ENCODE results near the gene MARS1. TPM values are rescaled to one million over a fixed set of nuclear protein-coding genes. Genes with fewer than 3 reads are reported as not detected.

Gene MARS1
- total and polyA plus RNA-seq, 2 donors from 2014 or later = 62.8 to 158 TPM

GRCh38 chr12:57521525-57522010 lies 33.7 kb downstream of the MARS1 start:
- intact Hi-C loops (cut with DNase I) = no loop called here
- TF ChIP-seq CTCF (IDR thresholded peaks at IDR 0.05; ENCODE audit: borderline replicate concordance, extremely low read depth, insufficient read depth) = no peak
- Histone ChIP-seq H3K9ac (ENCODE audit: low read length in 3 of 3) (peak overlapping the region in 2 of 3 donors; percentile 94 to 95), H3K27ac (ENCODE audit: low read depth in 2 of 2, low read length in 2 of 2) (peak overlapping the region; percentile 100), H3K4me1 (ENCODE audit: control insufficient read depth in 2 of 3, insufficient read depth in 2 of 3, low read depth in 1 of 3, low read length in 3 of 3) (peaks cover 7 to 39% (median 32%) of the 10 kb centered on the region in 3 donors), H3K9me3 (ENCODE audit: control insufficient read depth in 2 of 3, insufficient read depth in 1 of 3, low read length in 3 of 3) (no peaks in the 10 kb centered on the region), H3K4me3 (ENCODE audit: low read length in 3 of 3) (peak overlapping the region in 2 of 3 donors; percentile 64 to 82), H3K27me3 (ENCODE audit: control insufficient read depth, insufficient read depth, low read length) (no peaks in the 10 kb centered on the region), H3K36me3 (ENCODE audit: control insufficient read depth in 2 of 3, insufficient read depth in 3 of 3, low read length in 3 of 3) (peaks cover 5 to 29% (median 12%) of the 10 kb centered on the region in 3 donors)
- FAIRE-seq (no peak), DNase-seq (peak; percentile 67 to 84 (median 83))

GRCh38 chr12:57522011-57522886 lies 34.4 kb downstream of the MARS1 start, which contains the start of gene MBD6:
MBD6 (plus strand) TSS chr12:57522824; CDS start chr12:57524304, 1,480 bp downstream.
- FAIRE-seq = no peak
- Histone ChIP-seq H3K27me3 (ENCODE audit: control insufficient read depth, insufficient read depth, low read length) (no peaks in the 10 kb centered on the region), H3K4me1 (ENCODE audit: control insufficient read depth in 2 of 3, insufficient read depth in 2 of 3, low read depth in 1 of 3, low read length in 3 of 3) (peaks cover 7 to 39% (median 32%) of the 10 kb centered on the region in 3 donors), H3K4me3 (ENCODE audit: low read length in 3 of 3) (peak within 1 kb of the TSS; percentile 68 to 95 (median 88)), H3K27ac (ENCODE audit: low read depth in 2 of 2, low read length in 2 of 2) (peak within 1 kb of the TSS; percentile 100), H3K9me3 (ENCODE audit: control insufficient read depth in 2 of 3, insufficient read depth in 1 of 3, low read length in 3 of 3) (no peaks in the 10 kb centered on the region), H3K9ac (ENCODE audit: low read length in 3 of 3) (peak within 1 kb of the TSS; percentile 89 to 98 (median 95)), H3K36me3 (ENCODE audit: control insufficient read depth in 2 of 3, insufficient read depth in 3 of 3, low read length in 3 of 3) (peaks cover 2 to 28% (median 5%) of the 10 kb centered on the region in 3 donors)
- no peak for TF ChIP-seq CTCF (IDR thresholded peaks at IDR 0.05; ENCODE audit: borderline replicate concordance, extremely low read depth, insufficient read depth)
- DNase-seq = peak; percentile 94 to 99 (median 97)
- intact Hi-C loops (cut with DNase I) = no loop called here

- no peaks in the 10 kb centered on the region for H3K27me3 ChIP-seq (ENCODE audit: control insufficient read depth, insufficient read depth, low read length)
- H3K9ac ChIP-seq (ENCODE audit: low read length in 3 of 3) = peak overlapping the region; percentile 8 to 98 (median 89)
- H3K9me3 ChIP-seq (ENCODE audit: control insufficient read depth in 2 of 3, insufficient read depth in 1 of 3, low read length in 3 of 3) = no peaks in the 10 kb centered on the region
- no peak for FAIRE-seq
- TF ChIP-seq CTCF (IDR thresholded peaks at IDR 0.05; ENCODE audit: borderline replicate concordance, extremely low read depth, insufficient read depth) = no peak
- H3K4me3 ChIP-seq (ENCODE audit: low read length in 3 of 3) = peak overlapping the region; percentile 68 to 95 (median 88)
- peaks cover 0 to 25% (median 2%) of the 10 kb centered on the region in 3 donors for H3K36me3 ChIP-seq (ENCODE audit: control insufficient read depth in 2 of 3, insufficient read depth in 3 of 3, low read length in 3 of 3)
- peak in 4 of 5 donors; percentile 87 to 94 (median 92) for DNase-seq
- peak overlapping the region; percentile 89 to 100 for H3K27ac ChIP-seq (ENCODE audit: low read depth in 2 of 2, low read length in 2 of 2)
- intact Hi-C loops (cut with DNase I) = no loop called here
- peaks cover 7 to 37% (median 31%) of the 10 kb centered on the region in 3 donors for H3K4me1 ChIP-seq (ENCODE audit: control insufficient read depth in 2 of 3, insufficient read depth in 2 of 3, low read depth in 1 of 3, low read length in 3 of 3)
Observed at GRCh38 chr12:57522887-57523705, 35.2 kb downstream of the MARS1 start.

Measured in kidney (tissue), 14 donors.